ENCODE measurements around the gene PPP6R2. TPM values are rescaled to one million over a fixed set of nuclear protein-coding genes. Genes with fewer than 3 reads are reported as not detected.
A peak's percentile ranks its signal among the peaks of the same experiment; 100 is the strongest.

PPP6R2 gene
- total RNA-seq, 4 donors from 2014 or later, result 82.8 to 201 (median 111) TPM

GRCh38 chr22:50463188-50463900, 120.2 kb downstream of the PPP6R2 start:
- Histone ChIP-seq H3K4me3 (no peak overlapping the region), H3K27ac (no peak overlapping the region), H3K36me3 (peaks cover 0 to 100% (median 2%) of the 10 kb centered on the region in 3 donors), H3K4me1 (peaks cover 0 to 7% (median 0%) of the 10 kb centered on the region in 4 donors), H3K9me3 (no peaks in the 10 kb centered on the region), H3K27me3 (no peaks in the 10 kb centered on the region)
- DNase-seq, result no peak
- TF ChIP-seq CTCF (IDR thresholded peaks at IDR 0.05), result no peak
- TF ChIP-seq POLR2A (IDR thresholded peaks at IDR 0.05), result no peak

GRCh38 chr22:50464451-50464850, 121.3 kb downstream of the PPP6R2 start:
- no peak for DNase-seq
- no peak overlapping the region for H3K4me3 ChIP-seq
- no peak overlapping the region for H3K27ac ChIP-seq
- H3K9me3 ChIP-seq, result no peaks in the 10 kb centered on the region
- peaks cover 0 to 89% (median 2%) of the 10 kb centered on the region in 3 donors for H3K36me3 ChIP-seq
- H3K27me3 ChIP-seq, result no peaks in the 10 kb centered on the region
- TF ChIP-seq CTCF (IDR thresholded peaks at IDR 0.05) (no peak), POLR2A (IDR thresholded peaks at IDR 0.05) (no peak)
- peaks cover under 1 to 17% (median 7%) of the 10 kb centered on the region in 4 donors for H3K4me1 ChIP-seq

- Histone ChIP-seq H3K4me1 (peaks cover 6 to 24% (median 13%) of the 10 kb centered on the region in 4 donors), H3K4me3 (no peak overlapping the region), H3K9me3 (no peaks in the 10 kb centered on the region), H3K36me3 (peaks cover 0 to 80% (median 2%) of the 10 kb centered on the region in 3 donors), H3K27me3 (no peaks in the 10 kb centered on the region), H3K27ac (no peak overlapping the region)
- no peak for TF ChIP-seq POLR2A (IDR thresholded peaks at IDR 0.05)
- no peak for TF ChIP-seq CTCF (IDR thresholded peaks at IDR 0.05)
- DNase-seq, result no peak
Observed at GRCh38 chr22:50465066-50465930, 122.2 kb downstream of the PPP6R2 start.

GRCh38 chr22:50467341-50467740, 124.2 kb downstream of the PPP6R2 start:
- peaks cover 22 to 45% (median 34%) of the 10 kb centered on the region in 4 donors for H3K4me1 ChIP-seq
- H3K36me3 ChIP-seq, result peaks cover 0 to 60% (median 2%) of the 10 kb centered on the region in 3 donors
- H3K4me3 ChIP-seq, result no peak overlapping the region
- no peak for DNase-seq
- peak overlapping the region in 1 of 4 donors; percentile 90 for H3K27ac ChIP-seq
- no peaks in the 10 kb centered on the region for H3K27me3 ChIP-seq
- no peak for TF ChIP-seq CTCF (IDR thresholded peaks at IDR 0.05)
- no peak for TF ChIP-seq POLR2A (IDR thresholded peaks at IDR 0.05)
- H3K9me3 ChIP-seq, result no peaks in the 10 kb centered on the region

- no peaks in the 10 kb centered on the region for H3K9me3 ChIP-seq
- no peak overlapping the region for H3K4me3 ChIP-seq
- H3K27me3 ChIP-seq, result no peaks in the 10 kb centered on the region
- H3K4me1 ChIP-seq, result peaks cover 22 to 51% (median 39%) of the 10 kb centered on the region in 4 donors
- no peak for DNase-seq
- no peak for TF ChIP-seq POLR2A (IDR thresholded peaks at IDR 0.05)
- no peak for TF ChIP-seq CTCF (IDR thresholded peaks at IDR 0.05)
- peak overlapping the region in 1 of 4 donors; percentile 90 for H3K27ac ChIP-seq
- peaks cover 0 to 54% (median 2%) of the 10 kb centered on the region in 3 donors for H3K36me3 ChIP-seq
Observed at GRCh38 chr22:50467773-50468440, 124.8 kb downstream of the PPP6R2 start.
